Caco-2 (cell line): ENCODE data around the gene POLR2H. TPM values are rescaled to one million over a fixed set of nuclear protein-coding genes. Genes with fewer than 3 reads are reported as not detected.

ENCODE experiments used
- BruUV-seq: library from RNA; stranded (reverse); fragments of 400-500 nt; replicated peaks from 2 replicates; lab custom pipeline; 2021; lab: Mats Ljungman, UMichigan
- CTCF ChIA-PET: fragments of 300-600 bp; sonication (Branson Sonifier 250); formaldehyde crosslinking; loops from one replicate; lab custom pipeline; 2022; ENCODE audit warnings: antibody characterized with exemption; lab: Charles Lee
- POLR2A ChIA-PET: fragments of 300-600 bp; sonication (Branson Sonifier 250); formaldehyde crosslinking; loops from one replicate; lab custom pipeline; 2022; ENCODE audit warnings: antibody characterized with exemption; lab: Charles Lee
- DNase-seq, 2 experiments: peaks; one replicate each; pipeline versions ENCODE4 v3.0.0 to v3.0.0-alpha.2; 2020 to 2022
- H3K27me3 ChIP-seq: replicated peaks from 2 replicates; pipeline ENCODE4 v1.6.0; 2011; ENCODE audit warnings: low read length; ENCODE audit not compliant: control insufficient read depth, insufficient read depth
- H3K36me3 ChIP-seq: 2 replicates; pipeline ENCODE4 v1.5.1; 2011; ENCODE audit warnings: low read length; ENCODE audit not compliant: control insufficient read depth, insufficient read depth
- H3K4me1 ChIP-seq: fragments of 250-450 bp; sonication (Bioruptor Pico); 2 replicates; pipeline ENCODE4 v1.5.1; 2020; ENCODE audit warnings: mild to moderate bottlenecking
- H3K4me3 ChIP-seq: 2 replicates; pipeline ENCODE4 v1.5.1; 2011; ENCODE audit warnings: low read depth, mild to moderate bottlenecking, control low read depth, low read length
- H3K9me3 ChIP-seq: fragments of 250-450 bp; sonication (Bioruptor Pico); 2 replicates; pipeline ENCODE4 v1.5.1; 2020; ENCODE audit warnings: mild to moderate bottlenecking, moderate library complexity
- H3K27ac Mint-ChIP-seq: one replicate; pipeline ENCODE4 v1.8.0; 2022; ENCODE audit warnings: mixed read lengths; ENCODE audit not compliant: unreplicated experiment
- H3K27me3 Mint-ChIP-seq: one replicate; pipeline ENCODE4 v1.8.0; 2022; ENCODE audit warnings: mixed read lengths; ENCODE audit not compliant: insufficient read depth, unreplicated experiment
- H3K36me3 Mint-ChIP-seq: one replicate; pipeline ENCODE4 v1.8.0; 2022; ENCODE audit warnings: mild to moderate bottlenecking, mixed read lengths; ENCODE audit not compliant: insufficient read depth, unreplicated experiment
- H3K4me1 Mint-ChIP-seq: one replicate; pipeline ENCODE4 v1.8.0; 2022; ENCODE audit warnings: low read depth, mixed read lengths; ENCODE audit not compliant: unreplicated experiment
- H3K4me3 Mint-ChIP-seq: one replicate; pipeline ENCODE4 v1.8.0; 2022; ENCODE audit warnings: mild to moderate bottlenecking, moderate library complexity, mixed read lengths; ENCODE audit not compliant: unreplicated experiment
- H3K9me3 Mint-ChIP-seq: one replicate; pipeline ENCODE4 v1.8.0; 2022; ENCODE audit warnings: mixed read lengths; ENCODE audit not compliant: unreplicated experiment
- intact Hi-C: fragments of 100-400 bp; cut with micrococcal nuclease; formaldehyde crosslinking; loops from one replicate; pipeline ENCODE4 v1.10.0; 2022; ENCODE audit not compliant: unreplicated experiment
- total RNA-seq: library from RNA; stranded (reverse); gene quantifications from 2 replicates; pipeline ENCODE4 v1.2.3, GENCODE V29; 2022
- TF ChIP-seq, protein P1 (sequence below), 2 experiments: fragments of 200-600 bp in 1 of 2; IDR thresholded peaks; 1 replicate in 1 of 2; 2 replicates in 1 of 2; pipeline versions ENCODE4 v1.5.1 to v1.8.0; 2011 to 2022; ENCODE audit warnings: antibody characterized with exemption in 1 of 2, control low read depth in 1 of 2, inconsistent platforms in 1 of 2, low read depth in 1 of 2, low read length in 1 of 2, mild to moderate bottlenecking in 1 of 2, moderate library complexity in 1 of 2; ENCODE audit not compliant: insufficient read depth in 1 of 2, severe bottlenecking in 1 of 2, unreplicated experiment in 1 of 2

Gene POLR2H
- total RNA-seq, 1 experiment from 2014 or later = 101 TPM

DNA sequence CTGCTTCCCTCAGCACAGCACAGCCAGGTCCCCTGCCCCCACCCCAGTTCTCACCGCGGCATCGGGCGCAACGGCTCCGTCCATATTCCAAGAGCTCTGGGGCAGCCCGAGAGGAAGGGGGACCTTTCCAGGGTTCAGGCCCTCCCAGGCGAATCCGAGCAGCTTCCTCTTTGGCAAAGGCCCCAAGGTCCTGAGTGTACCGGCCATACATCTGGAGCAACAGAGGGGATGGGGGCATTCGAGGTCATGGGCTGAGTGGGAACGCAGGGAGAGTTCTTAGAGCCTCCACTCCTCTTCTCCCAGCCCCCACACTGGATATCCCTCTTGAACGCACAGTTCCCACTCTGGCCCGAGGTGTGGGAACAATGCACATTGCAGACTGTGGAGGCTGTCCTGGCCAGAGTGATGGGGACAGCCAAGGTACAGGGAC lies 2.6 kb upstream of the POLR2H start:
- no peak for DNase-seq
- ChIA-PET POLR2A (no interaction called here), CTCF (no interaction called here)
- H3K27me3 Mint-ChIP-seq = no peaks in the 10 kb centered on the region
- intact Hi-C loops = no loop called here
- TF ChIP-seq, protein P1, sequence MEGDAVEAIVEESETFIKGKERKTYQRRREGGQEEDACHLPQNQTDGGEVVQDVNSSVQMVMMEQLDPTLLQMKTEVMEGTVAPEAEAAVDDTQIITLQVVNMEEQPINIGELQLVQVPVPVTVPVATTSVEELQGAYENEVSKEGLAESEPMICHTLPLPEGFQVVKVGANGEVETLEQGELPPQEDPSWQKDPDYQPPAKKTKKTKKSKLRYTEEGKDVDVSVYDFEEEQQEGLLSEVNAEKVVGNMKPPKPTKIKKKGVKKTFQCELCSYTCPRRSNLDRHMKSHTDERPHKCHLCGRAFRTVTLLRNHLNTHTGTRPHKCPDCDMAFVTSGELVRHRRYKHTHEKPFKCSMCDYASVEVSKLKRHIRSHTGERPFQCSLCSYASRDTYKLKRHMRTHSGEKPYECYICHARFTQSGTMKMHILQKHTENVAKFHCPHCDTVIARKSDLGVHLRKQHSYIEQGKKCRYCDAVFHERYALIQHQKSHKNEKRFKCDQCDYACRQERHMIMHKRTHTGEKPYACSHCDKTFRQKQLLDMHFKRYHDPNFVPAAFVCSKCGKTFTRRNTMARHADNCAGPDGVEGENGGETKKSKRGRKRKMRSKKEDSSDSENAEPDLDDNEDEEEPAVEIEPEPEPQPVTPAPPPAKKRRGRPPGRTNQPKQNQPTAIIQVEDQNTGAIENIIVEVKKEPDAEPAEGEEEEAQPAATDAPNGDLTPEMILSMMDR (IDR thresholded peaks at IDR 0.05; ENCODE audit: insufficient read depth in 1 of 2, low read depth in 1 of 2, low read length in 1 of 2, severe bottlenecking in 1 of 2, unreplicated experiment in 1 of 2) = no peak
- peak overlapping the region; percentile 28 for H3K4me3 Mint-ChIP-seq
- H3K4me3 ChIP-seq = no peak overlapping the region
- H3K36me3 ChIP-seq = peaks cover 1% of the 10 kb centered on the region; the same call in 1 of the 2 replicates
- H3K9me3 Mint-ChIP-seq = no peaks in the 10 kb centered on the region
- no TSS peak for BruUV-seq
- peaks cover 13% of the 10 kb centered on the region for H3K36me3 Mint-ChIP-seq
- H3K9me3 ChIP-seq = no peaks in the 10 kb centered on the region
- no peak overlapping the region for H3K27ac Mint-ChIP-seq
- no peaks in the 10 kb centered on the region for H3K27me3 ChIP-seq
- H3K4me1 ChIP-seq = no peaks in the 10 kb centered on the region
- peaks cover 11% of the 10 kb centered on the region for H3K4me1 Mint-ChIP-seq

DNA sequence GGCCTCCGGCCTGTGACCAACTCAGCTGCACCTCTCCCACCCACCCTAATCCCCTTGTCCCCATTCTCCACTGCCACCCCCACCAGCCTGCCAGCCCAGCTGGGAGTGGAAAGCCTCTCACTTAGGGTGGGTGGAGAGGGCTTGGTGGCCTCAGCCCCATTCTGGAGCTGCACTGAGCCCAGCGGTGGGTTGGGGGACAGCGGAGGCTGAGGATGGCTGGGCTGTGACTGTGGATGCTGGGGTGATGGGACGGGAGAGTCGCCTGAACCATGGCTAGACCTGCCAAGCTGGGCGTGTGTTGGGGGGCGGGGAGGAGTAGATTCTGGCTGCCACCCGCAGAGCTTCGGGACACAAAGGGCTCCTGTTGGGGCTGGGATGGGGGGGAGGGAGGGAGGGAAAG lies 1.9 kb upstream of the POLR2H start:
- peak overlapping the region; percentile 97 for H3K4me3 Mint-ChIP-seq
- TF ChIP-seq, protein P1 (IDR thresholded peaks at IDR 0.05; ENCODE audit: insufficient read depth in 1 of 2, low read depth in 1 of 2, low read length in 1 of 2, severe bottlenecking in 1 of 2, unreplicated experiment in 1 of 2) = no peak
- H3K4me1 Mint-ChIP-seq = peaks cover 11% of the 10 kb centered on the region
- Histone ChIP-seq H3K9me3 (no peaks in the 10 kb centered on the region), H3K4me1 (peaks cover 3% of the 10 kb centered on the region; the same call in 1 of the 2 replicates), H3K27me3 (no peaks in the 10 kb centered on the region; the same call in 1 of the 2 replicates), H3K4me3 (no peak overlapping the region), H3K36me3 (peaks cover 1% of the 10 kb centered on the region; the same call in 1 of the 2 replicates)
- no peaks in the 10 kb centered on the region for H3K27me3 Mint-ChIP-seq
- H3K36me3 Mint-ChIP-seq = peaks cover 16% of the 10 kb centered on the region
- POLR2A ChIA-PET = no interaction called here
- H3K27ac Mint-ChIP-seq = no peak overlapping the region
- BruUV-seq = no TSS peak
- CTCF ChIA-PET = interaction anchor here (1.7 kb wide), 1 partner anchor 12 kb away, joined by 5 read pairs; no protein-coding TSS in a partner anchor
- intact Hi-C loops = no loop called here
- DNase-seq = no peak
- no peaks in the 10 kb centered on the region for H3K9me3 Mint-ChIP-seq

DNA sequence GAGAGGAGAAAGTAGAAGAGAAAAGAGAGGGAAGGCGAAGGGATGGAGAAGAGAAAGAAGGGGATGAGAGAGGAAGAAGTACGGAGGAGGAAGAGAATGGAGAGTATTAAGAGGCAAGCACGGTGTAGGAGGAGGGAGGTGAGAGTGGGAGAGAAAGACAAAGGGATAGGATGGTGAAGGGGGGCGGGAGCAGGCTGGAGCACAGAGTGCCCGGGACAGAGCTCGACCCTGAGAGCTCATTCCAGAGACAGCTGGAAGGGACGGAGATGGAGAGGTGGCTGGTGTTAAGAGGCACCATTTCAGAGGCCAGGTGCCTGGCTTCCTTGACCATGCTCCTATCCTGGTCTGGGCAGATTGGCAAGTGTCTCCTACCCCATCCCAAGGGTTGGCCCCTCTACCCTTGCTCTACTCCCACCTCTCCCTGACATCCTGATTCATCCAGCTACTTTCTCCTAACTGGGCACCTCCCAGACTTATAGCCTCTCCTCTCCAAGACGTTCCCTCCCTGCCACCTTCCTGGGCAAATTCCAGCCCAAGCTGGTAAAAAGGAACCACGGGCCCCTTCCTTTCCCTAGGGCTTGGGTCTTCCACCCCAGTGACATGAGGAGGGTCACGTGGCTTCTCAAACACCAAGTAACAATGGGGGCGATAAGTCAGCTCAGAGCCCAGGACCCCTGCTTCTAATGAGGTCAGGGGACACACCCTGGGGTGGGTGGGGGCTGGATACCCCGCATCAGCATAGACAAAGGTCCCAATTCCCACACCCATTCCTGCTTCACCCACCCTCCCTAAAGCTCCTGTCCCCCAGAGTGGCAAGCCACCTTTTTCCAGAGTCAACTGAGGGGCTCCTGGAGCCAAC lies 1.2 kb upstream of the POLR2H start:
- peak overlapping the region; percentile 74 for H3K4me3 ChIP-seq
- peaks cover 1% of the 10 kb centered on the region; the same call in 1 of the 2 replicates for H3K36me3 ChIP-seq
- Mint-ChIP-seq H3K36me3 (peaks cover 23% of the 10 kb centered on the region), H3K4me1 (peaks cover 11% of the 10 kb centered on the region), H3K9me3 (no peaks in the 10 kb centered on the region), H3K27ac (peak overlapping the region; percentile 79), H3K27me3 (no peaks in the 10 kb centered on the region), H3K4me3 (peak overlapping the region; percentile 97)
- intact Hi-C loops = no loop called here
- TF ChIP-seq, protein P1 (IDR thresholded peaks at IDR 0.05; ENCODE audit: insufficient read depth in 1 of 2, low read depth in 1 of 2, low read length in 1 of 2, severe bottlenecking in 1 of 2, unreplicated experiment in 1 of 2) = no peak
- DNase-seq = peak in 1 of 2 experiments; percentile 29
- CTCF ChIA-PET = interaction anchor here (1.7 kb wide), 1 partner anchor 11 kb away, joined by 5 read pairs; no protein-coding TSS in a partner anchor
- peaks cover 6% of the 10 kb centered on the region; the same call in 1 of the 2 replicates for H3K4me1 ChIP-seq
- H3K27me3 ChIP-seq = no peaks in the 10 kb centered on the region; the same call in 1 of the 2 replicates
- POLR2A ChIA-PET = interaction anchor here (0.6 kb wide), 1 partner anchor 1507 kb away, joined by 3 read pairs; no protein-coding TSS in a partner anchor
- no peaks in the 10 kb centered on the region for H3K9me3 ChIP-seq
- BruUV-seq = no TSS peak
